Measurements from ENCODE around the gene RBM38.

- no peak for TF ChIP-seq CTCF (IDR thresholded peaks at IDR 0.05; ENCODE audit: insufficient read depth, low read length, poor library complexity, severe bottlenecking)
- TF ChIP-seq EZH2phosphoT487 (conservative IDR thresholded peaks at IDR 0.05; ENCODE audit: low read length) = no peak
Observed at GRCh38 chr20:57384486-57384885, 6.7 kb upstream of the RBM38 start.
